Memory B cell (primary cell): ENCODE results near the gene STK33.

ENCODE experiments used
- ATAC-seq: fragments of 150-1000 bp; cut with Tn5 transposase; 2 replicates; pipeline ENCODE4 v1.10.0; 2021; ENCODE audit warnings: low read depth, mild to moderate bottlenecking, moderate library complexity
- DNase-seq, 2 donors: peaks; one replicate each; pipeline ENCODE4 v3.0.0; 2022; ENCODE audit warnings: low spot score in 2 of 2
- H3K27ac Mint-ChIP-seq: one replicate; pipeline ENCODE4 v1.8.0; 2022; ENCODE audit warnings: mild to moderate bottlenecking, moderate library complexity, mixed read lengths
- H3K27me3 Mint-ChIP-seq: one replicate; pipeline ENCODE4 v1.8.0; 2022; ENCODE audit warnings: mixed read lengths
- H3K36me3 Mint-ChIP-seq: one replicate; pipeline ENCODE4 v1.8.0; 2022; ENCODE audit warnings: mild to moderate bottlenecking, mixed read lengths
- H3K4me1 Mint-ChIP-seq: one replicate; pipeline ENCODE4 v1.8.0; 2022; ENCODE audit warnings: mixed read lengths
- H3K4me3 Mint-ChIP-seq: one replicate; pipeline ENCODE4 v1.8.0; 2022; ENCODE audit warnings: mild to moderate bottlenecking, moderate library complexity, mixed read lengths
- H3K9me3 Mint-ChIP-seq: one replicate; pipeline ENCODE4 v1.8.0; 2022; ENCODE audit warnings: mixed read lengths

STK33 gene

DNA sequence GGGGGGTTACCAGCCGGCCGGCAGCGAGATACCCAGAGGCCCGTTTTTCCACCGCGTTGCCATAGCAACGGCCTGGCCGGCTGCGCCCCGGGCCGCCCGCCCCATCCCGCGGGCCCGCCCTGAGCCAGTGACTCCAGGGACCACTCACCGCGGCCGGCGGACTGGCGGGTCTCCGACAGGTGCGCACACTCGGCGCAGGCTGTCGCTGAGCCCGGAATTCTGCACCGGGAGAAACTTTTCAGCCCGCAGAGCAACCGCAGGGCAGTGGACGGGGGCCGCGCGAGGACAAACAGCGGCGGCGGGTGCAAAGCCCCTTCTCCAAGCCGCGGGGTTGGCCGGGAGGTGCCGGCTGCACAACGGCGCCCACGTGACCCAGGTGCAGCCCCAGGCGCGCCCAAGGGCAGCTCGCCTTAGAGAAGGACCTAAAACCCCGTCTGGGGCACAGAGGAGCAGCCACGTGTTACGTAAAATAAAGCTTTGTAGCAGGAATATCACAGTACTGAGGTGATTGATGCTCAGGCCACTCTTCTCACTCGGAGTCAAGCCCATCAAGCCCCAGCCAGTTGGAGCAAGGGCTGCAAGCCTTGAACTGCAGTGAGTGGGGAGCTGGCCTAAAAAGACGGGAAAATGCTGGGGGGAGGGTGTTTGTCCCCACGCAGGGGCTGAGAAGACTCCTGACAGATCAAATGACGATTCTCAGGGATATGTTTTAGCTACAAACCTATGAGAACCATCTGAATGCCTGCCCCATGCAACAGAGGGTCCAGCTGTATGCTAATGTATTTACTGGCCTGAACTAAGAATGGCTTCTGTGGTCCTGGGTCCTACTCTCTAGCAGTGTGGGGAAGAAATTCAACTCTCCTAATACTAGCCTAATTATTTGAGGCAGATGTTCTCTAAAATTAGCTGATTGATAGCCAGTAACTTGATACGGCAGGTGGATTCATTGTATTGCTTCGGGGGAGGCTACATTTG lies at the start of gene STK33:
Gene STK33 (minus strand): TSS at position 294 of the 975 bp plus-strand sequence. CDS start 119,323 bp downstream, outside the sequence.
- peak within 1 kb of the TSS; percentile 56 for H3K27ac Mint-ChIP-seq
- ATAC-seq, result peak; percentile 89
- H3K27me3 Mint-ChIP-seq, result no peaks in the 10 kb centered on the region

DNA sequence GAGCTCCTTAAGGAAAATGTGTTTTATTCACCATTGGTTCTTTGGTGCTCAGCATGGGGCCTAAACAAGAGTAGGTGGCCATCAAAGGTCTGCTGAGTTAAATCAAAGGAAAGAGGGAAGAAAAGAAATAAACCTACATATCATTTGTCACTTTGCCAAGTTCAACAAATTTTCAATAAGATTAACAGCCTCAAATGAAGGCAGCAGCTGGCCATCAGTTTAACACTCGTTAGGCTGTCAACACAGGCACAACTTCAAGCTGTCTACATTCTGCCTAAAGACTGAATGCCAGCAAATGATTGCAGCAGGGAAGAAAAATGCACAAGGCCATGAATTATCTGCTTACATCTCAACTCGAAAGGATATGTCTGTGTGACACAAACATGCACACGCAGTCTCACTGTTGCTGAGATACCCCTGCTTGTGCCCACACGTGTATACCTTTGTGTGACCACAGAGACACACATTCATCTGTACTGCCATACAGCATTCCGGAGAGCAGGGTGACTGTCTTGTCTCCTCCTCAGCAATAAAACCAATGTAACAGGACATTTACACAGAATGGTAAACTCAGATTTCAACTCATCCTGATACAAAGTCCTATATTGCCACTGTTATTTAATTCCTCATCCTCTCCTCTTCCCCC lies 48.3 kb upstream of the STK33 start:
- DNase-seq (no peak), ATAC-seq (no peak)
- H3K36me3 Mint-ChIP-seq, result peaks cover 30% of the 10 kb centered on the region
- no peak overlapping the region for H3K27ac Mint-ChIP-seq
- H3K27me3 Mint-ChIP-seq, result no peaks in the 10 kb centered on the region
- no peaks in the 10 kb centered on the region for H3K9me3 Mint-ChIP-seq
- H3K4me3 Mint-ChIP-seq, result no peak overlapping the region
- H3K4me1 Mint-ChIP-seq, result no peaks in the 10 kb centered on the region

More for the DNA sequence above, at the start of gene STK33:
- H3K36me3 Mint-ChIP-seq, result no peaks in the 10 kb centered on the region
- H3K4me3 Mint-ChIP-seq, result peak within 1 kb of the TSS; percentile 87
- peak; percentile 32 to 43 for DNase-seq
- H3K4me1 Mint-ChIP-seq, result peaks cover 13% of the 10 kb centered on the region
- no peaks in the 10 kb centered on the region for H3K9me3 Mint-ChIP-seq

DNA sequence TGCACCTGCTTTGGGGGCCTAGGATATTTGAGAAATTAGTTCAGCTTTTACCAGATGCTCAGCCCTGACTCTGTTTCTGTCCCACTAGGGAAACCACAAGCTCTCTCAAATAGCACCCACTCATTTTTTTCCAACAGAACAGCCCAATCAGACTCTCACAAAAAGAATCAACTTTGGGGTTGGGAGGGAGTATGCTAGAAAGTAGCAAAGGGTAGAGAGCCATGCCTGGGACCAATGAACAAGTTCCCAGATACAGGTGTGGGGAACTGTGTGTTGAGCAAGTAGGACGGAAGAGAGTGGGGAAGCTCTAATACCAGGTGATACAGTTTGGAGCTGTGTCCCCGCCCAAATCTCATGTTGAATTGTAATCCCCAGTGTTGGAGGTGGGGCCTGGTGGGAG lies 47.3 kb upstream of the STK33 start:
- Mint-ChIP-seq H3K4me3 (no peak overlapping the region), H3K27me3 (no peaks in the 10 kb centered on the region), H3K9me3 (peaks cover 6% of the 10 kb centered on the region), H3K36me3 (peaks cover 34% of the 10 kb centered on the region), H3K4me1 (no peaks in the 10 kb centered on the region), H3K27ac (no peak overlapping the region)
- ATAC-seq (no peak), DNase-seq (no peak)

DNA sequence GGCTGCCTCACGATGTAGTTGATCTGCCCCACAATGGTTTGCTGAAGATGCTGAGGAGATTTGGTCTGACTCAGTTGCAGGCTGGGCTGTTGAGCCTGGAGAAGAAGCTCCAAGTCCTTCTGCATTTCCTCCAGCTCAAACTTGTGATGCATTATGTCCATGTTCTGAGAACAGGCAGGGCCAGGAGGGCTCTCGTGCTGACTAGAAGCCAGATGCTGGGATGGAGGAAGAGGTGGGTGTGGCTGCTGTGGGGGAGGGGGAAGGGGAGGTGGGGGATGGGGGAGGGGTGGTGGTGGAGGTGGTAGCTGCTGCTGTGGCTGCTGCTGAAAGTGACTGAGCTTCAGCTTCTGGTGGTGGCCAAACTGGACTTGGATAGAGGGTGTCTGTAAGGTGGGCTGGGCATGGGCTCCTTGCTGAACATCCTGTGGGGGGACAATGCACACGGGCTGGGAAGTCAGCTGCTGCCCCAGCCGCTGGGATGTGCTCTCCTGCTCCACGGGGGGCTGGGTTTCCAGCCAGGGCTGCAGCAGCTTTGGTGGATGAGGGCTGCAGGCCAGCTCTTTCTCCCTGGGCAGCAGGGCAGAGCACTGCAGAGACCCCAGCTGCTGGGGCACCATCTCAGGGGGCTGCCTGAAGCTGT lies 46.4 kb upstream of the STK33 start:
- no peak for ATAC-seq
- peaks cover 6% of the 10 kb centered on the region for H3K9me3 Mint-ChIP-seq
- peaks cover 40% of the 10 kb centered on the region for H3K36me3 Mint-ChIP-seq
- no peaks in the 10 kb centered on the region for H3K27me3 Mint-ChIP-seq
- no peak for DNase-seq
- no peaks in the 10 kb centered on the region for H3K4me1 Mint-ChIP-seq
- H3K27ac Mint-ChIP-seq, result no peak overlapping the region
- H3K4me3 Mint-ChIP-seq, result no peak overlapping the region

DNA sequence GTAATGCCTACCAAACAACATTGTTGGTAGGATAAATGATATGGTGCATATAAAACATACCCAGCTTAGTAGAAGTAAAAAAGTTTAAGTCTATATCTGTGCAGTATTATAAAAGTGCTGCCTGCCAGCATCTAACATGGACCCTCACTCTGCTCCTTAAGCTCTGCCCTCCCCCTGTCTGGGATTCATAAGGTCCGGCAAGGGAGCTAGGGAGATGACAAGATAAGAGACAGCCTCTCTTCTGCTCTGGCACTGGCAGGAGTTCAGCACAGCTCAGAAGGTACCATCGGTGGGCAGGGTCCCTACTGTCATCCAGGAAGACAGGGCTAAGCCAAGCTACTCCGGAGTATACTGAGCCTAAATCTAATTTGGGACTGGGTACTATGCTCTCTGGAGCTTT lies 45.6 kb upstream of the STK33 start:
- Mint-ChIP-seq H3K27ac (no peak overlapping the region), H3K4me1 (no peaks in the 10 kb centered on the region), H3K4me3 (no peak overlapping the region), H3K36me3 (peaks cover 40% of the 10 kb centered on the region), H3K9me3 (peaks cover 6% of the 10 kb centered on the region), H3K27me3 (no peaks in the 10 kb centered on the region)
- ATAC-seq (no peak), DNase-seq (no peak)

DNA sequence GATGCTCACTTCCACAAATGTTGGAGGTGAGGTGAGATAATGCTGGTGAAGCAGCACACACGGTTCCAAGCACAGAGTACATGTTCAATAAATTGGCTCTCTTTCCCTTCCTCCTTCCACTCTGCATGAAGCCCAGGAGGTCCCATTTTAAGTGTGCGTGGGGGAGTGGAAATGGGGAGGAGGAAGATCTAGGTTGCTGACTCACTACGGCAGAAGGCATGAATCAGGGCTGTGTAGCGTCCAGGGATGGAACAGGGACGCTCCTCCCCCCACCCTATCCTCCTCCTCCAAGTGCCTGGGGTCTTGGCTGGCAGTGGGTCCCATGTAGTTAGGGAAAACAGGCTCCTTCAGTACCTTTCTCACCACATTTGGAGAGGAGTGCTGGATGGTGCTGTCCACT lies 44.3 kb upstream of the STK33 start:
- H3K4me1 Mint-ChIP-seq, result no peaks in the 10 kb centered on the region
- no peak overlapping the region for H3K27ac Mint-ChIP-seq
- DNase-seq (no peak), ATAC-seq (no peak)
- H3K9me3 Mint-ChIP-seq, result peaks cover 6% of the 10 kb centered on the region
- H3K27me3 Mint-ChIP-seq, result no peaks in the 10 kb centered on the region
- H3K4me3 Mint-ChIP-seq, result no peak overlapping the region
- H3K36me3 Mint-ChIP-seq, result peaks cover 42% of the 10 kb centered on the region

DNA sequence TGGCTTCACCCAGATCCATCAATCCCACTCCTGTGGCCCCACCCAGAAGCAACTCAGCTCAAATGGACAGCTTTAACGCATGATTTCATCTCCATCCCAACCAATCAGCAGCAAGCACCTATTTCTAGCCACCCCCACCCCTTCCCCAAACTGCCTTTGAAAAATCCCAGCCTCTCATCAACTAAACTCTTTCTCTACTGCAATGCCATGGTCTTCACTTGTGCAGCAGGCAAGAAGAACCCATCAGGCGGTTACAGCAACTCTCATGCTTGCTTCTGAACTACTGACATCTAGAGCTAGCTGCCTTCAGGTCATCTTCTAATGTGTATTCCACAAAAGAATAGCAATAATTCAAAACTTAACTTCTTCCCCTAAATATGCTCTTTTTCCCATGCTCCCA lies 42.1 kb upstream of the STK33 start:
- Mint-ChIP-seq H3K27me3 (no peaks in the 10 kb centered on the region), H3K27ac (no peak overlapping the region), H3K4me3 (no peak overlapping the region), H3K4me1 (no peaks in the 10 kb centered on the region), H3K9me3 (peaks cover 6% of the 10 kb centered on the region), H3K36me3 (peaks cover 38% of the 10 kb centered on the region)
- no peak for ATAC-seq
- DNase-seq, result no peak

DNA sequence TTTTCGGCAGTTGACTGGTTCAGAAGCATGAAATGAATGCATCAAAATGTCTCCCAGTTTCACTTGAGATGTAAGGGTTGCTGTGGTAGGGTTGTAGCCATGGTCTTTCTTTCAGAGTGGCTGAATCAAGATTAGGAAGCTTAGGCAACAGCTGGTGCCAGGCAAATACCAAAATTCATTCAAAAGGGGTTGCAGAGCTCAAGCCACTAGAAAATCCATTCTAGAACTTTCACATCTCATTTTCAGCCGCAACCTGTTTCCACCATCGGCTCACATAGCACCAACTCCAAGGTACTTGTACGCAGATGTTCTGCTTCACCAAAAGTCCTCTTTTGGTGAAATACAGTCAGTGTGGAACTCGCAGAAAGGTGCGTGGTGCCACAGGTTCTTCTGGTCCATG lies 40.5 kb upstream of the STK33 start:
- Mint-ChIP-seq H3K4me3 (no peak overlapping the region), H3K36me3 (peaks cover 44% of the 10 kb centered on the region), H3K9me3 (peaks cover 6% of the 10 kb centered on the region), H3K27me3 (no peaks in the 10 kb centered on the region), H3K27ac (no peak overlapping the region), H3K4me1 (no peaks in the 10 kb centered on the region)
- ATAC-seq (no peak), DNase-seq (no peak)

DNA sequence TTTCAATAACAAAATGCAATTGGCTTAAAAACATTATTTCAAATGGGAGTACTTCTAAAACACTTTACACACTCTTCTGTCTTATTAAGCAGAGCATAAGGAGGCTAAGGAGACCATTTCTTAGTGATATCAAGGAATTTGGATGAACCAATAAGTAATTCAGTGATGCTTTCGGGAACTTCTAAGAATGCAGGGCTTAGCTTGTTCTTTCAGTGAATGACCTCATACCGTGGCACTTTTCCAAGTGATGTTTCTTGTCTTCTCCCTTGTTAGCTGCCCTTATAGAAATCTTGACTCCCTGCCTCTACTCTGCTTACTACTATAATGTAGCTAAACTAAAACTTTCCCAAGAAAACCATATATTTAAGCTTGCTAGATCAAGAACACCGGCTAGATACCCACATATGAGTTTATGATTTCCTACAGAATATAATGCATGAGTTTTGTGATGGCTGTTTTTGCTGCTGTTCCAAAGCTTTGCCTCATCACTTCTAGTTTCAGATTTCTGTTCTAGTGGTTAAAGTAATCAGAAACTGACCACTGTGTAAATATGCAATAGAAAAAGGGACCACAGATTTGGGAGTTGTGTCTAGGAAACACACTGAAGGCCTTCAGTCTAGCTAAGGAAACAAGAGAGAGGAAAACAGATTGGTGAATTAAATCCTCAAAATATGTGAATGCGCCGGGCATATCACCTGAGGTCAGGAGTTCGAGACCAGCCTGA lies 37.5 kb upstream of the STK33 start:
- Mint-ChIP-seq H3K27me3 (no peaks in the 10 kb centered on the region), H3K9me3 (peaks cover 1% of the 10 kb centered on the region), H3K4me1 (no peaks in the 10 kb centered on the region), H3K27ac (no peak overlapping the region), H3K36me3 (peaks cover 28% of the 10 kb centered on the region), H3K4me3 (no peak overlapping the region)
- ATAC-seq (no peak), DNase-seq (no peak)

DNA sequence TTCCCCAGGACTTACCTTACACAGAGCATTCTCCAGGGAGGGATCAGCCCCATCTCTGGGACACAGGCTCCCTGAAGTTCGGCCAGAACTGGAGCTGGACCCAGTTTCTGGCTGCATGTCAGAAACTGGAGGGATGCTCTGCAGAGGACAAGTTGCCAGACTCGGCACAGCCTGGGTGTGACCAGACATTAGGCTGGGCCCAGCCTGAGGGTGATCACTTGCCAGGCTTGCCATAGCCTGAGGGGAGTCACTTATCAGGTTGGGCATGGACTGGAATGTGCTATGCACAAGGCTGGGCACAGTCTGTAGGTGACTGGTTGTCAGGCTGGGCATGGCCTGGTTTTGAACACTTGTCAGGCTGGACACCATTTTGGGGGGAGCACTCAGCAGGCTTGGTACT lies 30.7 kb upstream of the STK33 start:
- H3K9me3 Mint-ChIP-seq, result no peaks in the 10 kb centered on the region
- ATAC-seq (no peak), DNase-seq (no peak)
- peaks cover 20% of the 10 kb centered on the region for H3K36me3 Mint-ChIP-seq
- H3K4me3 Mint-ChIP-seq, result no peak overlapping the region
- H3K27ac Mint-ChIP-seq, result no peak overlapping the region
- H3K27me3 Mint-ChIP-seq, result no peaks in the 10 kb centered on the region
- no peaks in the 10 kb centered on the region for H3K4me1 Mint-ChIP-seq

DNA sequence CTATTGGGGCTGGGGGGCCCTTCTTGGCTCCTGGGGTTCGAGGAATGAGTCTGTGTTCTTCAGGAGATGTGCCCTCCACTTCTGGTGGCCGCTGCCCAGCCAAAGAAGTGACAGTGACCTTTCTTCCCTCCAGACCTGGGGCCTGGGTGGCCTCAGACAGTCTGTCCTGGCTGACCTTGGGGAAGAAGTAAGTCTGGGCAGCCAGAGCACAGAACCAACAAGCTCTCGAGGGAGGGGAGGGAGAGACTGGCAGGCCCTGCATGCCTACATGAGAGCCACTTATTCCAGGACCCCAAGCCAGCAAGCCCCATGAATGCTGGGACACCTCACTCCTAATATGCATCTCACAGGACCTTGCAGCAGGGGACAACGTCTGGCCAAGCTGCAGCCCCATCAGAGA lies 27.1 kb upstream of the STK33 start:
- no peak for ATAC-seq
- Mint-ChIP-seq H3K27ac (no peak overlapping the region), H3K4me3 (no peak overlapping the region), H3K27me3 (no peaks in the 10 kb centered on the region), H3K36me3 (peaks cover 20% of the 10 kb centered on the region), H3K4me1 (no peaks in the 10 kb centered on the region), H3K9me3 (no peaks in the 10 kb centered on the region)
- DNase-seq, result no peak

DNA sequence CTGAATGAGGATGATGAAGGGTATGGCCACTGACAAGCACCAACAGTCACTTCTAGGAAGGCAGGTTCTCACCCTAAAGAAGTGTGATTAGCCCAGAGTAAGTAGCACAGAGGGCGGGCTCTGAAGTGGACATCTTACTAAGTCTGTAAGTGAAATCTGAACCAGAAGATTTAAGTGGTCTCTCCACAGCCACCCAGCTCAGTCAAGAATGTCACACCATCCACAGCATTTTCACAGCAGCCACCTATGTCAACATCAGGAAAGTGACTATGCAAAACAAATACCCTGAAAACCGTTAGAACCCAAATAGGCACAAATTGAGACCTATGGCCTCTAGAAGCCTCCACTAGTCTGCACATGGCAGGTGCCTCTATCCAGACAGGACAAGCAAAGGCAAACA lies 23.0 kb upstream of the STK33 start:
- DNase-seq (no peak), ATAC-seq (no peak)
- Mint-ChIP-seq H3K27me3 (no peaks in the 10 kb centered on the region), H3K4me1 (no peaks in the 10 kb centered on the region), H3K36me3 (peaks cover 24% of the 10 kb centered on the region), H3K9me3 (no peaks in the 10 kb centered on the region), H3K4me3 (no peak overlapping the region), H3K27ac (no peak overlapping the region)

DNA sequence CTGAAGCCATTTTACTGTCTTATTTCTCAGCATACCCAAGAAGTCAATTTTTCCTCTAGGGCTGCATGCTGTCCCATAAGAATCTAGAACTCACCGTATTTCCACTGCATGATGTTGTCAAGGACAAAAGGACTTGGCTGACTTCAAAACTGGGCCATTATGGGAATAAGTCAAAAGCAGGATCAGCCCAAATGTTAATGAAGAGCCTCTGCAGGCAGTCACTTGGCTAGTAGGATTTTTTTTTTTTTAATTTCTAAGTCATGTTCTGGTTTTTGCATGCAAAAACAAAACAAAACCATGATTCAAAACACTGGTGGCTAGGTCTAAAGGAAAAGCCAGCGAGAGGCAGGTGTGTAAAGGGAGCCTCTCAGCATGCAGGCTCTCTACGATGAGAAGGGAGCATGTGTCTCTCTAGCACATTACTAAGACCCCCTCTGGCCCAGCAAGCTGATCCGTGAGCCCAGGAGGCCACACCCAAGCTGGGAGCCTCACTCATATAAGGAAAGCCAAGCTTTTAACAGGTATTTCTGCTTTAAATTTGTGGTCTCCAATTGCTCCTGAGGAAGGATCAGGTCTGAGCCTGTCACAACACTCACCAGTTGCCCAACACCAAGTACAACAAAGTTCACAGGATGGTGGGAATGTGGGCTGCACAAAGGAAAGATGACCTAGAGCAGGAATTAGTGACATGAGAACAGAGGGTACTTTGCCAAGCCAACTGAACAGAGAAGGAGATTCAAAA lies 21.4 kb upstream of the STK33 start:
- H3K9me3 Mint-ChIP-seq, result no peaks in the 10 kb centered on the region
- H3K4me3 Mint-ChIP-seq, result no peak overlapping the region
- DNase-seq, result no peak
- no peaks in the 10 kb centered on the region for H3K4me1 Mint-ChIP-seq
- ATAC-seq, result no peak
- H3K27me3 Mint-ChIP-seq, result no peaks in the 10 kb centered on the region
- H3K27ac Mint-ChIP-seq, result no peak overlapping the region
- peaks cover 22% of the 10 kb centered on the region for H3K36me3 Mint-ChIP-seq
